Transverse colon (tissue), 4 donors: ENCODE results near the gene NUP93.

Experiments used
- EP300 ChIP-seq: sonication (generic); formaldehyde crosslinking; IDR thresholded peaks from one replicate; pipeline ENCODE4 v1.6.1; 2017; ENCODE audit warnings: antibody characterized with exemption, low read depth
- POLR2A ChIP-seq: fragments of 450-650 bp; IDR thresholded peaks from one replicate; pipeline ENCODE4 v1.6.1; 2016; ENCODE audit warnings: antibody characterized with exemption, mild to moderate bottlenecking, moderate library complexity
- POLR2AphosphoS5 ChIP-seq, 3 donors: sonication (generic); formaldehyde crosslinking; IDR thresholded peaks; one replicate each; pipeline ENCODE4 v1.6.1; 2016; ENCODE audit warnings: antibody characterized with exemption in 3 of 3
- TF ChIP-seq, protein P1 (sequence below), 5 experiments: fragments of 200-600 bp in 3 of 5; fragments of 450-650 bp in 2 of 5; sonication (generic) in 3 of 5; IDR thresholded peaks; 1 replicate in 2 of 5; 2 replicates in 3 of 5; pipeline ENCODE4 v1.5.1; 2016 to 2017; ENCODE audit warnings: antibody characterized with exemption in 5 of 5, inconsistent platforms in 3 of 5, mild to moderate bottlenecking in 2 of 5, moderate library complexity in 1 of 5

DNA sequence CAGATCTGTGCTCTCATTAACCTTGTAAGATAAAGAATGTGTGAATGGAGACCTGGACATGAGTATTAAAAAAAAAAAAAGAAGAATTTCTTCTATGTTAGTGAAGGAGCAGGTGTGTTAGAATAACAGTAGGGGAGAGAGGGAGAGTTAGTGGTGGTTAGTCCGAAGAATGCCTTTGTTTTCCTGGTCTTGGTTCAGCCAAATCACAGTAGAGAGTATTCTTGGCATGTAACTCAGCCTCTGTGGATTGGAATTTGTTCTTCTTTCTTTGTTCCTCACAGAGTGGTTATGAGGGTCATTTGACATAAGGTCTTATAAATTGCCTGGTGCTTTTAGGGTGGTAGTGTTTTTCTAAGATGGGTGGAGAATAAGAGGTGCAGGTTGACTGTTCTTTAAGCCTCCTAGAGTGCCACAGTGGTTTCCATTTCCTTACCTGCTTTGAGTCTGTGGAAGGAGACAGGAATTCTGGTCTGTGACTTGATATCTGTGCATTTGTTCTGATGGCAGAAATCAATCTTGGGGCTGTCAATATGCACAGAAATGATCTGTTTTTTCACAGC lies 17.6 kb downstream of the NUP93 start:
- TF ChIP-seq POLR2A (no peak), POLR2AphosphoS5 (IDR thresholded peaks at IDR 0.05) (no peak), EP300 (no peak)
- TF ChIP-seq, protein P1, sequence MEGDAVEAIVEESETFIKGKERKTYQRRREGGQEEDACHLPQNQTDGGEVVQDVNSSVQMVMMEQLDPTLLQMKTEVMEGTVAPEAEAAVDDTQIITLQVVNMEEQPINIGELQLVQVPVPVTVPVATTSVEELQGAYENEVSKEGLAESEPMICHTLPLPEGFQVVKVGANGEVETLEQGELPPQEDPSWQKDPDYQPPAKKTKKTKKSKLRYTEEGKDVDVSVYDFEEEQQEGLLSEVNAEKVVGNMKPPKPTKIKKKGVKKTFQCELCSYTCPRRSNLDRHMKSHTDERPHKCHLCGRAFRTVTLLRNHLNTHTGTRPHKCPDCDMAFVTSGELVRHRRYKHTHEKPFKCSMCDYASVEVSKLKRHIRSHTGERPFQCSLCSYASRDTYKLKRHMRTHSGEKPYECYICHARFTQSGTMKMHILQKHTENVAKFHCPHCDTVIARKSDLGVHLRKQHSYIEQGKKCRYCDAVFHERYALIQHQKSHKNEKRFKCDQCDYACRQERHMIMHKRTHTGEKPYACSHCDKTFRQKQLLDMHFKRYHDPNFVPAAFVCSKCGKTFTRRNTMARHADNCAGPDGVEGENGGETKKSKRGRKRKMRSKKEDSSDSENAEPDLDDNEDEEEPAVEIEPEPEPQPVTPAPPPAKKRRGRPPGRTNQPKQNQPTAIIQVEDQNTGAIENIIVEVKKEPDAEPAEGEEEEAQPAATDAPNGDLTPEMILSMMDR (IDR thresholded peaks at IDR 0.05), result no peak
